SIG-M5 treated with dmso at 0.1 percent for 504 hours (cell line): ENCODE measurements around the gene KIRREL3.
"Not testable (repeated sequence)": the region's sequence is repeated elsewhere in the genome, so short reads cannot be mapped to it uniquely, and the experiment has no call there.

Source experiments
- DNase-seq: peaks from one replicate; lab custom pipeline; 2025; ENCODE audit not compliant: unreplicated experiment; lab: John Stamatoyannopoulos, UW

Gene KIRREL3

DNA sequence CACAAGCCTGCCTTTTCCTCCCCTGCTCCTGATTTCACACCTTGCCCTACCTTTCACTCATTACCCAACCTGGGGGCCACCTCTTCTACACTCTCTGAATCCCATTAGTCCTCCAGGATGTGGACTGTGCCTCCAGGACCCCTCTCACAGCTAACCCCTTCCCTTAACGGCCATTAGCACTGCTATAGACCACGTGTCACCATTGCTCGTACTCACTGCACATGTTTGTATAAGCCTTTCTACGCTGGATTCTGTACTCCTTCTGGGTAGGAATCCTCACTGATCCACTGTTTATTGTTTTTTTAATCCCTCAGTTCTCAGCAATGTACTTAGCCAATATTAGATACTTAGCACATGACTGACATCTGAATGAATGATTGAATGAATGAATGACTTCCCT lies 40.9 kb downstream of the KIRREL3 start:
- DNase-seq = no peak

- no peak for DNase-seq
Measured at GRCh38 chr11:126956635-126957034, 43.9 kb downstream of the KIRREL3 start.

DNA sequence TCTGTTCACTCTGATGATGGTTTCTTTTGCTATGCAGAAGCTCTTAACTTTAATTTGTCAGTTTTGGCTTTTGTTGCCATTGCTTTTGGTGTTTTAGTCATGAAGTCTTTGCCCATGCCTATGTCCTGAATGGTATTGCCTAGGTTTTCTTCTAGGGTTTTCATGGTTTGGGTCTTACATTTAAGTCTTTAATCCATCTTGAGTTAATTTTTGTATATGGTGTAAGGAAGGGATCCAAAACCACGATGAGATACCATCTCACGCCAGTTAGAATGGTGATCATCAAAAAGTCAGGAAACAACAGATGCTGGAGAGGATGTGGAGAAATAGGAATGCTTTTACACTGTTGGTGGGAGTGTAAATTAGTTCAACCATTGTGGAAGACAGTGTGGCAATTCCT lies 48.0 kb downstream of the KIRREL3 start:
- not testable (repeated sequence) for DNase-seq

GRCh38 chr11:126951465-126951864 lies 49.1 kb downstream of the KIRREL3 start:
- DNase-seq = no peak

DNA sequence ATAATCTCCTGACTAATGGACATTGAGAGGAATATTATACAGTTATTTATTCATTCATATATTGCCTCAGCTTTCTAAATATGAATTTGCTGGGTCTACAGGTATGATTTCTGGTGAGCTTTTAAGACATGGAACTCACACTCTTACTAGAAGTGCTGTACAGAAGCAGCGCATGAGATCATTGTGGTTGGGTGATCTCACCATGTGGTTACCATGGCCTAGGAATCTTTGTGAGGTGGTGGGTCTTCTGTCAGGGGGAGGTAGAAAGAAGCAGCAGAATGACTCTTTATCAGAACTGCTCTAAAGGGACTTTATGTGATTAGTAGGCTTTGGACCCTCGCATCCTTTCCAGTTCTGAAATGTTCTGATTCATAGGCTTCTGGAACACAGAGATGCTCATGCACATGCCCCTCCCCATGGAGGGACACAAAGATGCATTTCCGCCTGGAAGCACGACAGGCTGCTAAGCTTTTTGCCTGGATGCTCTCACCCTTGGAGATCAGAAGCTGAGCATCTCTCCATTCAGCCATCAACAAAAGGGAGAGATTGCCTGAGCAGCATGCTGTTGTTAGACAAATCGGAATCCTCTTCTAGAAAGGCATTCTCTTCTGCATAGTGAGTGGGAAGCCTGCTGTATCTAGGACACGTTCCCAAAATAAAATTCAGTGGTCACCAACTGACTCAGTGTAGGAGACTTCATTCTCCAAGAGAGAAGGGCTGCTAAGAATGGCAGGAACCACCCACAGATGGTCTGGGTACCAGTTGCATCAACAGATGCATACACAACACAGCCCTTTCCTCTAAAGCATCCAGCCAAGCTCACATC lies 51.3 kb downstream of the KIRREL3 start:
- DNase-seq = no peak

GRCh38 chr11:126948563-126948962 lies 52.0 kb downstream of the KIRREL3 start:
- no peak for DNase-seq

GRCh38 chr11:126945319-126945718 lies 55.3 kb downstream of the KIRREL3 start:
- no peak for DNase-seq

- no peak for DNase-seq
Measured at GRCh38 chr11:126943316-126943715, 57.3 kb downstream of the KIRREL3 start.

- no peak for DNase-seq
Measured at GRCh38 chr11:126942146-126942545, 58.4 kb downstream of the KIRREL3 start.

DNA sequence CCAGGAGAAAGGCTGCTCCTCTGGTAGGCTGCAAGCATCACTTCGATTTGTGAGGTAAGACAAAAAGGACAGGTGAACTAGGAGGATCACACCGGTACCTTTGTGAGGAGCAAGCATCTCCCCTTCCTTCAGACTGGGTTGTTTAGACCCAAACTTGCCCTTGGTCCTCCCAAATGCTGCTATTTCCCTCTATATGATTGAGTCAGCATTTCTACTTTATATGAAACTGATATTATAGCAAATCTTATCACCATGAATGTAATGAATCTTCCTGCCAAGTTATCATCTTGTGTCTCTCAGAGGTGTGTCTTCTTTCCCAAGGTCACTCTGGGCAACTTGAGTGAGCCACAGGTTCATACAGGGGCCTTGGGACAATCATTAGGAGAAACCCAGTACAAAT lies 61.0 kb downstream of the KIRREL3 start:
- DNase-seq = no peak

GRCh38 chr11:126938718-126939117 lies 61.9 kb downstream of the KIRREL3 start:
- no peak for DNase-seq

DNA sequence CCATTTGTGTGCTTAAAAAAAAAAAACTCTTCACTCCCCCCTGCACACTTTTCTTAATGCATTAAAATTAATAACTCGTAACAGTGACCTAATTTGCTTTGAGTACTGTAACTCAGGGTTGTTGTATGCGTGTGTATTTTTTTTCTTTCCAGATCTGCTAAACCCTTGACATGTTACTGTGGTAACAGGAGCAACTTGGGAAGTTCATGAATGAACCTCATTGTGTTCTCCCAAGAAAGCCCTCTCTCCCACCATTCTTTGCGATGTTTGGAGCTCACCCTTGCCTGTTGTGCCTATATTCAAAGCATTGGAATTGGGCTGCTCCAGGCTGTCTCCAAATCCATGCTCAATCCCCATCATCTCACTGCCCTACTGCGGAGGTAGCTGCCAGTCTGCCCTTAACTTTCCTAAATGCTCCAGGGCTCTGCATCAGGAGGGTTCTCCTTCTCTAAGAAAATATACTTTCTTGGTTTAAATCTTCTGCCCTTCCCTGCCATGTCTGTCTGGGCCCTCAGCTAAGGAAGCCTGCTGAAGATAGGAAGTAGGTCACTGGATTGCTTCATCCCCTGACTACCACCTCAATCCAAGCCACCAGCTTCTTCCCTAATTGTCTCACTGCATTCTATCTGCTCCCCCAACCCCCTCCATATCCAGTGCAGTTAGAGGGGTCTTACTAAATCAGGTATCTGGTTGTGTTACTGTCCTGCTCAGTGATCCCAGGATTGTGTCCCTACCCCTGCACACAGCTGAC lies 70.3 kb downstream of the KIRREL3 start:
- no peak for DNase-seq

DNA sequence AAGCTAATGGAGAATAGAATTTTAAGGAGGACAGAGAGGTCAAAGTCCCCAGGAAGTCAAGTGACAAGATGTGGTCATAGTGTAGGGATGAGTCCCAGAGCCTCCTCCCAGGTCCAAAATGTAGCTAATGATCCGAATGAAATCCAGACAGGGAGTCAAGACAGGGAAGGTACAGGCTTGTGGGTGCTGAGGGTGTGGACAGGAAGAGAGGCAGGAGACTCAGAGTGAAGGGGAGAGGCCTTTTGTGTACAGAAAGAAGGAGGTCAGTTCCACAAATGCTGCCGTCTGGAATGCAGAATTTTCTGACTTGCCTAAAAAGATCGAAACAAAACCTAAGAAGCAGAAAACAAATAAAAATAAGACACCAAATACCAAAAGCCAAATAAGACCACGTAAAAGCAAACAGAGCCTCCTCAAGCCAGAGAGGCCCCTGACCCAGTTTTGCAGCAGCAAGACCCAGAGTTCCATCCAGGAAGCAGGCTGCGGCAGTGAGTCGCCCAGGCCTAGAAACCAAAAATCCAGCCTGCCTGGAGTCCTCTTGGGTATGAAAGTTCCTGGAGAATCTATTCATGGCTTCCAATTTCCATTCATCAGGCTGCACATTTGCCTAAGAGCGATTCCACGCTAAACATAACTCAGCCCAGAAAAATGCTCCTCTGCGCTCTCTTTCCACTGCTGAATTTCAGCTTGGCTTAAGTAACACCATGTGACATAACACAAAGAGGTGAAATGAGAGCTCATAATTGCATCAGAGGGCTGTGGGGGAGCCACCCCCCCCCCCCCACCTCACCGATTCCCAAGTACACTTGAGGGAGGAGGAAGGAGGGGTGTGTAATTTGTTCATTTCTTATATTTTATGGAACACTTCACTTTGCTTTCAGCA lies 71.2 kb downstream of the KIRREL3 start:
- DNase-seq = no peak

DNA sequence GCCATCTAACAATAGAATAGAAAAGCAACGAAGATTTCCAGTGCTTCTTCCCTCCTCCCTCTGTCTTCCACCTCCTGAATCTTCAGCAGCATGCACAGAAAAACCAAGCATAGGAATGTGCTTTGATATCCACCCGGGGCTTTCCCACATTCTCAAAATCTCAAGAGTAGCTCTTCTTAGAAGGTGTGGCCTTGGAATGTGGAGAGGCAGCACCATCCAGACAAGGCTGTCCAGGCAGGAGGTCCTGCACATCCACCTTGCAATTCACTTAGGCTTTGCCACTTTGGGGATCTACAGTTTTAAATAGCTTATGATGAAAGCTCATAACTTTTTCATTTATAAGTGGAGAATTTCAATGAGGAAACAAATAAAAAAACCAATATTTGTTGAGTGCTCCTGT lies 72.9 kb downstream of the KIRREL3 start:
- no peak for DNase-seq

DNA sequence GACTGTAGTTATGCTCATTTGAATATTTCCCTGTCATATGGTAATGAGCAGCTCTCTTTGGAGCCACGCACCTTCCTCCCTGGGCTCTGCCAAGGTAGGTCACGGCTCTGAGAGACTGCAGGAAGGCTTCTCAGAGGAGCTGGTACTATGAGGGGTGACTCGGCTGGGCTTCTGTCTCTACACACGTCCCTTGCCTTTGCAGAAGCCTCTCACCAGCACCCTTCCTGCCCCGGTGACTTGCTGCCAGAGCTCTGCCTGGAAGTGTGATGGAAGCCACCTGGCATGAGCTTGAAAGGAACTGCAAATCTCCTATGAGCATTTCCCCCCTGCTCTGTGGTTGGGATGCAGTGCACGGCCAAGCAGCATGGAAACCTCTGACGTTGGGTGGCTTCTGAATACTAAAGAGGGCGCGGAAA lies 74.2 kb downstream of the KIRREL3 start:
- no peak for DNase-seq

DNA sequence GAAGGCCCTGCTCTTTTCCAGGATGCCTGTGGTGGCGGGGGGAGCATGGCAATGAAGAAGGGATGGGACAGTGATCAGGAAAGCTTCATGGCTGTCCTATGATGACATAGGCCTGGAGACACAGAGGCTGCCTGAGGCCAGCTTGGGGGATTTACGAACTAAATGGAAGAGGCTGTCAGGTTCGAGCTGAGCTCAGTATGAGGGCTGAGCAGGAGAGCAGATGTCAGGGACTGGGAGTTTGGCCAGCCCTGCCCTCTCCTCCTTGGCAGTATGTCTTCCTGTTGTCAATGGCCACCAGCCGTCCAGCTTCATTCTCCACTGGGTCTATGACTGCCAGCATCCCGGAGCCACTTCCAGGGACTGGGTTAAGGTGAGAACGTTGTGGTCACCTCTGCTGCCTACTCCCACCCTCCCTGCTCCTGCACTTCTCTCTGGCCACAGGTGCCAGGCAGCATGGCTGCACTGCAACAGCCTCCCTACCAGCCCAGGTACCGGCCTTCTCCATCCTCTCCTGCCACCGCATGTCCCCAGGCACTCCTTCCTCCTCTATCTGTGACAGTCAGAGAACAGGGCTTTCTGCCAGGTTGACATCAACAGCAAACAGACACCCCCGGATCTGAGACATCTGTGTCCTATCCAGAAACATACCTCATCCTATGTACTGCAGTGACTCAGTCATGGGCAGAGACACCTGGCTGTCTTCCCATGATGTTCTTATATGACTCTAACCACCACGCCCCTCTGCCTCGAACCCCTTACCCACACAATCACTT lies 75.1 kb downstream of the KIRREL3 start:
- no peak for DNase-seq

DNA sequence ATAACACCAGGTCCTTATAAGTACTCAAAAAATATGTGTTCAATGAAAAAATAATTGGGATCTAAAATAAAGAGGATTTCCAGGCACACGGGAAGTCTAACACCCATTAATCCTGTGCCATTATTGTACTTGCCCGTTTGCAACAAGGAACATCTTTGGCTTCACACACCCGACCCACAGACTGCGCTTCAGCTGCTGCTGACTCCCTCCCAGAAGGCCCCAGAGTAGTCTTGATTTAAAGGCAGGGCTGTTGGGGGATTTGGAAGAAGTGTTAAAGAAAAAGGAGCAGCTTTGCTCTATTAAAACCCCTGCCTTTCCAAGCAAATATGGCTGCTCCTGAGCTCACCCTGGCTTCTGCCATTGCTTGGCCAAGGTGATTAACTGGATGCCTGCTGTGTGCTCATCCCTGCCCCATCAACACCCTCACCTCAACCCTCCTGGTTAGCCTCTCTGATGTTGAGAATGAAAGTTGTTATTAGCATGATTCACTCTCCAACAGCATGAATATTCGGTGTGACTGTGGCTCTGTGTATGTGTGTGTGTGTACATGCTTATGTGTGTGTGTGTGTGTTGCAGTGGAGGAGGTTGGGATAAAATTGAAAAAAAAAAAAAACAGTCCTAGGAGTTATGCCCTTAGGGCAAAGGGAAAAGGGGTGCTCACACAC lies 76.1 kb downstream of the KIRREL3 start:
- no peak for DNase-seq

GRCh38 chr11:126920833-126921232 lies 79.7 kb downstream of the KIRREL3 start:
- DNase-seq = no peak

DNA sequence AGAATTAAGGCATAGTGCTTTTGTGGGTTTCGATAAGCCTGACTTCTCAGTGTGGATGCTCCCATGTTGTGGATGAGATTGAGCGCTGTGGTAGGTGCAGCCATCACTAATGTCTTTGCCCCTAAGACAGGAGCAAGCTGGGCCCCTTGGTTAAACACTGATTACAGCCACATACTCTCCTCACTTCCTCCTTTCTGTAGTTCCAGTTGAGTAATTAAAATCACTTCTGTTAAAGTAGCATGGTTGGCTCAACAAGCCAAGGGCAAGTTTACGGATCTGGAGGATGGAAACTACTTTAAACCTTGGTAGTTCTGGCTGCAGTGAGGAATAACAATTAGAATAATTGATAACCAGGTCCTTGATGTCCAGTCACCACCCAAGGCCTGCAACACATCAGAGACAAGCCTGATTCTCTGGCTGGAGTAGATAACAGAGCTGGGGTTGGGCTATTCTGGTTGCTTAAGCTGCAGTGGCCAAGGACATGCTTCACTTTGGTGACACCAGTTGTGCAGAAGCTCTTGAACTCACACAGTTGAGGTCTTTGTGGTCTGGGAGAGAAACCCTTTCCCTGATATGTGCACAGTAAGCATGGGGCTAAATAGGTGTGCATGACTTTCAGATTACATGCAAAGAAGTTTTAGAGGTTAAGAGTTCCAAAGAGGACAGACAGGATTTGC lies 81.3 kb downstream of the KIRREL3 start:
- DNase-seq = peak; percentile 22

DNA sequence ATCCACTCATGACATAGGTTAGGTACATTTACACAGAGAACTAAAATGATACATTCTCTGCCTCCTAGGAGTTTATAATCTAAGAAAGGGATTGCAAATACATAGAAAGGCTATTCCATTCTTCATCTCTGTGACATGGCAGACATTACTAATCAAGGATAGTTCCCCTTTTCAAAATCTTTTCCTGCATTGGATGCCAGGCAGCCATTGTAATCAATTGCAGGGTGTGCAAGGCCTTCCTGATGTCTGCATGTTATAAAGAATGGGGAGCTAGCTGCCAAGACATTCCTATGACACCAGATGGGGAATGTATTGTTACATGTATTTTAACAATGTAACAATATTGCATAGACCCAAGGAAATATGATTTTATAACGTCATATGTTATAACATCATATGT lies 82.0 kb downstream of the KIRREL3 start:
- no peak for DNase-seq
